ENCODE results near the gene STIP1.

STIP1 gene

GRCh38 chr11:64224891-64225607 is 39.1 kb downstream of the STIP1 start:
- no peak for DNase-seq

- DNase-seq = peak; percentile 80
Measured at GRCh38 chr11:64225608-64226506, 39.9 kb downstream of the STIP1 start, which contains the start of the genes NUDT22 and TRPT1. NUDT22 (plus strand) TSS chr11:64226274; CDS start chr11:64226653, 379 bp downstream. TRPT1 (minus strand) TSS chr11:64226186; CDS start chr11:64225860, 326 bp downstream.

- no peak for DNase-seq
Measured at GRCh38 chr11:64226507-64227051, 40.6 kb downstream of the STIP1 start.

- DNase-seq = no peak
Measured at GRCh38 chr11:64227405-64227956, 41.5 kb downstream of the STIP1 start.

- DNase-seq = no peak
Measured at GRCh38 chr11:64229090-64229743, 43.2 kb downstream of the STIP1 start.

GRCh38 chr11:64229744-64230170 is 43.8 kb downstream of the STIP1 start:
- DNase-seq = no peak

GRCh38 chr11:64230171-64230984 is 44.4 kb downstream of the STIP1 start, which contains the start of gene DNAJC4:
DNAJC4 (plus strand) TSS chr11:64230548; CDS start chr11:64230855, 307 bp downstream.
- DNase-seq = peak; percentile 86

- no peak for DNase-seq
Measured at GRCh38 chr11:64230985-64231365, 45.0 kb downstream of the STIP1 start.

GRCh38 chr11:64231546-64231945 is 45.6 kb downstream of the STIP1 start:
- no peak for DNase-seq

GRCh38 chr11:64232182-64232966 is 46.4 kb downstream of the STIP1 start:
- DNase-seq = no peak

- DNase-seq = no peak
Measured at GRCh38 chr11:64232967-64233315, 47.0 kb downstream of the STIP1 start.

- peak; percentile 43 for DNase-seq
Measured at GRCh38 chr11:64233913-64234586, 48.1 kb downstream of the STIP1 start, which contains the start of gene VEGFB. VEGFB (plus strand) TSS chr11:64234584; CDS start chr11:64234834, 250 bp downstream.

GRCh38 chr11:64234647-64235379 is 48.8 kb downstream of the STIP1 start:
- no peak for DNase-seq

GRCh38 chr11:64235437-64236161 is 49.6 kb downstream of the STIP1 start:
- DNase-seq = no peak

- no peak for DNase-seq
Measured at GRCh38 chr11:64237484-64237951, 51.5 kb downstream of the STIP1 start.

GRCh38 chr11:64238076-64238475 is 52.1 kb downstream of the STIP1 start:
- no peak for DNase-seq

GRCh38 chr11:64238999-64239398 is 53.0 kb downstream of the STIP1 start:
- no peak for DNase-seq

- DNase-seq = no peak
Measured at GRCh38 chr11:64239662-64240434, 53.9 kb downstream of the STIP1 start.
